Lower leg skin (tissue), 3 donors: ENCODE measurements around the gene SLC8A2.

Source experiments
- POLR2A ChIP-seq, 2 donors: fragments of 450-650 bp; IDR thresholded peaks; one replicate each; pipeline ENCODE4 v1.6.1; 2016 to 2017; ENCODE audit warnings: antibody characterized with exemption in 2 of 2, mild to moderate bottlenecking in 1 of 2, moderate library complexity in 1 of 2
- TF ChIP-seq, protein P1 (sequence below), 3 donors: fragments of 450-650 bp; IDR thresholded peaks; one replicate each; pipeline ENCODE4 v1.5.1; 2016; ENCODE audit warnings: antibody characterized with exemption in 3 of 3, mild to moderate bottlenecking in 3 of 3, moderate library complexity in 2 of 3

DNA sequence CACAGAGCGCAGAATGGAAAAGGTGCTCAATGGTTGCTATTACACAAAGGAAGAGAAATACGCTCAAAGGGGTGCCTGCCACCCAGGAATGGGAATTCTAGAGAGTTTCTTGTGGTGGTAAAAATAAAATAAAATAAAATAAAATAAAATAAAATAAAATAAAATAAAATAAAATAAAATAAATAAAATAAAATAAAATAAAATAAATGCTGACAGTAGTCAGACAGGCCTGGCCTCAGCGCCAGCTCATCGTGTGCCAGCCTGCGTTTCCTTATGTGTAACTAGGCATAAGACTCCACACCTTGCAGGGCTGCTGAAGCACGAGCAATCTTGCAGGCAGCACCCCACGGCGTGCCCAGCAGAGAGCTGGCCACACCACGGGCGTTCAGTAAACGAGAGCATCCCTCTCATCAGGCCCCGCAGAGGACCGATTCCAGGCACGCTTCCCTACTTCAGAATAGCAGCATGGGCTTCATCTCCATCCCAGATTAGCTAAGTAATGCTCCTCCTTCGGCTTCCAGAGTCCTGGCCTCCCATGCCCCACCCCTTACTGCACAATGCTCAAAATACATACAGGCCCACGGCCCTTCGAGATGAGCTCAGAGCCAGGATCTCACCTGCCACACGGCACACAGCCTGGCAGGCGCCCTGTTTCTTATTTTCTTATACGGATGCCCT is 37.6 kb upstream of the SLC8A2 start:
- no peak for TF ChIP-seq POLR2A (IDR thresholded peaks at IDR 0.05)
- TF ChIP-seq, protein P1, sequence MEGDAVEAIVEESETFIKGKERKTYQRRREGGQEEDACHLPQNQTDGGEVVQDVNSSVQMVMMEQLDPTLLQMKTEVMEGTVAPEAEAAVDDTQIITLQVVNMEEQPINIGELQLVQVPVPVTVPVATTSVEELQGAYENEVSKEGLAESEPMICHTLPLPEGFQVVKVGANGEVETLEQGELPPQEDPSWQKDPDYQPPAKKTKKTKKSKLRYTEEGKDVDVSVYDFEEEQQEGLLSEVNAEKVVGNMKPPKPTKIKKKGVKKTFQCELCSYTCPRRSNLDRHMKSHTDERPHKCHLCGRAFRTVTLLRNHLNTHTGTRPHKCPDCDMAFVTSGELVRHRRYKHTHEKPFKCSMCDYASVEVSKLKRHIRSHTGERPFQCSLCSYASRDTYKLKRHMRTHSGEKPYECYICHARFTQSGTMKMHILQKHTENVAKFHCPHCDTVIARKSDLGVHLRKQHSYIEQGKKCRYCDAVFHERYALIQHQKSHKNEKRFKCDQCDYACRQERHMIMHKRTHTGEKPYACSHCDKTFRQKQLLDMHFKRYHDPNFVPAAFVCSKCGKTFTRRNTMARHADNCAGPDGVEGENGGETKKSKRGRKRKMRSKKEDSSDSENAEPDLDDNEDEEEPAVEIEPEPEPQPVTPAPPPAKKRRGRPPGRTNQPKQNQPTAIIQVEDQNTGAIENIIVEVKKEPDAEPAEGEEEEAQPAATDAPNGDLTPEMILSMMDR (IDR thresholded peaks at IDR 0.05) = no peak
